Retinal pigment epithelial cell (primary cell): ENCODE measurements around the gene PTPRD.

ENCODE experiments used
- DNase-seq: peaks from one replicate; pipeline ENCODE4 v3.0.0-alpha.2; 2010; ENCODE audit warnings: low read depth
- H3K4me3 ChIP-seq: 2 replicates; pipeline ENCODE4 v1.5.1; 2011; ENCODE audit warnings: mild to moderate bottlenecking, low read length, control low read depth, moderate library complexity
- CTCF ChIP-seq: conservative IDR thresholded peaks from 2 replicates; pipeline ENCODE4 v1.5.1; 2011; ENCODE audit warnings: low read depth, low read length, control low read depth, inconsistent platforms

The PTPRD gene

DNA sequence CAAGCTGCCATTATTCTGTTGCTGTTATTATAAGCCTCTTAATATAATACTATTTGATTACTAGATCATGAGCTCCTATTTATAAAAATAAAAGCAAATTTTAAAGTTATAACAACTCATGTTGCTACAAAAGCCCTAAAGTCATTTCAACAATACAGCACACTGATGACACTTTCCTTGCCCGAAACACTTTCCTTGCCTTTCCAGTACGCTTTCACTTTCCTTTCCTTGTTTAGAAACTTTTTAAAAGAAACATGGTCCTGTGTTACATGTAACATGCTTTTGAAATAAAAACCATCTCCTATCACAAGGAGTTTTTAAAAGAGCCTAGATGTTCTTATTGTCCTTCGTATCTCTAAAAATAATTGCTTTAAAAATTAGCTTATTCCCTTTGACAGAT is 688.4 kb downstream of the PTPRD start:
- H3K4me3 ChIP-seq = no peak overlapping the region

GRCh38 chr9:9921805-9922204 is 691.0 kb downstream of the PTPRD start:
- TF ChIP-seq CTCF = no peak
- H3K4me3 ChIP-seq = no peak overlapping the region
- no peak for DNase-seq

More for the DNA sequence above, 688.4 kb downstream of the PTPRD start:
- TF ChIP-seq CTCF = no peak
- no peak for DNase-seq

GRCh38 chr9:9920425-9921060 is 692.3 kb downstream of the PTPRD start:
- peak; percentile 48 for TF ChIP-seq CTCF
- H3K4me3 ChIP-seq = no peak overlapping the region
- no peak for DNase-seq

DNA sequence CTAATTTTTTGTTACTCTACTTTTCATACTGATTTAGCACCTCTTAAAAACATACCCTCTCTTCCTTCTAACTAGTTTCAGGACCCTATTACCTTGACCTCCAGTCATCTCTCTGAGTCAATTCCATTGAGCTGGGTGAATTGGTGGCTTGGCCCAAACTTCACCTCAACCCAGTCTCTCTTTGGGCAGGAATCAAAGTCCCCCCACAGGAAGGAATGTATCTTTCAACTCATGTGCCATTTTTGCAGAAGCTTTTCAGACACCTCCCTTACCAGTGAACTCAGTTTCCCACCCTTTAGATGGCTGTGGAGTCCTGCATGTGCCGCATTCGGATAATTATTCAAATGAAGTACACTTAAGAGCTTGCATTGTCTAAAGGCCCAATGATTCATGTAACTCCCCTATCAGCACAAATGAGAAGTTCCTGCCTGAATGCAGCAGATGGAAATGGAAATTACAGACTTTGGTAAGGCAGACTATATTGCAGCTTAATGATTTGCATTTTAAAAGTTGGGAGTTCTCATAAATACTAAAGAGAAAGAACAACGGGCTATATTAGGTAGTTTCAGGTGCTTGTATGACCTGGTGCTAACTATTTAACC is 693.5 kb downstream of the PTPRD start:
- TF ChIP-seq CTCF = no peak
- no peak overlapping the region for H3K4me3 ChIP-seq
- no peak for DNase-seq

GRCh38 chr9:9917400-9917799 is 695.4 kb downstream of the PTPRD start:
- H3K4me3 ChIP-seq = no peak overlapping the region
- TF ChIP-seq CTCF = no peak
- no peak for DNase-seq

GRCh38 chr9:9914174-9914573 is 698.6 kb downstream of the PTPRD start:
- DNase-seq = no peak
- no peak for TF ChIP-seq CTCF
- no peak overlapping the region for H3K4me3 ChIP-seq

GRCh38 chr9:9913276-9913832 is 699.4 kb downstream of the PTPRD start:
- H3K4me3 ChIP-seq = no peak overlapping the region
- TF ChIP-seq CTCF = no peak
- no peak for DNase-seq
